ELF-1 (cell line): ENCODE measurements around the gene RNF40.
A peak's percentile ranks its signal among the peaks of the same experiment; 100 is the strongest.
"Not testable (repeated sequence)": the region's sequence is repeated elsewhere in the genome, so short reads cannot be mapped to it uniquely, and the experiment has no call there.

Experiments used
- DNase-seq: peaks from one replicate; pipeline ENCODE4 v3.0.0-alpha.2; 2016; ENCODE audit warnings: low read depth, low spot score

Gene RNF40

DNA sequence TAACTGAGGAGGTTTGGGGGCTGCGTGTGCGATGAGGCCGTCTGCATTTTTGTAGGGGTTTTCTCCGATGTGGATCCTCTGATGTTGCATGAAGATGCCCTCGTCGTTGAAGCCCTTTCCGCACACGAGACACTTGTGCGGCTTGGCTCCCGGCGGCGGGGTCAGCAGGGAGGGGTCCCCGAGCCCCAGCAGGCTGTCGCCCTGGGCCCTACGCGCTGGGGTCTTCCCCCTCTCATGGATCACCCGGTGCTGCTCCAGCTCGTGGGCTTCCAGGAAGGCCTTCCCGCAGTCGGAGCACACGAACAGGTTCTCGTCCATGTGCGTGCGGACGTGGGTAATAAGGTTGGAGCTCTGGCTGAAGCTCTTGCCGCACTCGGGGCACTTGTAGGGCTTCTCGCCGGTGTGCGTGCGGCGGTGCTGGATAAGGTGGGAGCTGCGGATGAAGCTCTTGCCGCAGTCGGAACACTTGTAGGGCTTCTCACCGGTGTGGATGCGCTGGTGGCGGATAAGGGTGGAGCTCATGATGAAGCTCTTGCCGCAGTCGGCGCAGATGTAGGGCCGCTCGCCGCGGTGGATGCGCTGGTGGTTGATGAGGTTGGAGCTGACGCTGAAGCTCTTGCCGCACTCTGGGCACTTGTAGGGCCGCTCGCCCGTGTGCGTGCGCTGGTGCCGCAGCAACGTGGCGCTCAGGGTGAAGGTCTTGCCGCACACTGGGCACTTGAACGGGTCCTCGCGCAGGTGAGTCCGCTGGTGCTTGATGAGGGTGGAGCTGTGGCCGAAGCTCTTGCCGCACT is 20.6 kb downstream of the RNF40 start:
- no peak for DNase-seq

- no peak for DNase-seq
These were observed 21.4 kb downstream of the RNF40 start for GRCh38 chr16:30783280-30784109.

- DNase-seq = no peak
These were observed 22.1 kb downstream of the RNF40 start for GRCh38 chr16:30784215-30784614.

DNA sequence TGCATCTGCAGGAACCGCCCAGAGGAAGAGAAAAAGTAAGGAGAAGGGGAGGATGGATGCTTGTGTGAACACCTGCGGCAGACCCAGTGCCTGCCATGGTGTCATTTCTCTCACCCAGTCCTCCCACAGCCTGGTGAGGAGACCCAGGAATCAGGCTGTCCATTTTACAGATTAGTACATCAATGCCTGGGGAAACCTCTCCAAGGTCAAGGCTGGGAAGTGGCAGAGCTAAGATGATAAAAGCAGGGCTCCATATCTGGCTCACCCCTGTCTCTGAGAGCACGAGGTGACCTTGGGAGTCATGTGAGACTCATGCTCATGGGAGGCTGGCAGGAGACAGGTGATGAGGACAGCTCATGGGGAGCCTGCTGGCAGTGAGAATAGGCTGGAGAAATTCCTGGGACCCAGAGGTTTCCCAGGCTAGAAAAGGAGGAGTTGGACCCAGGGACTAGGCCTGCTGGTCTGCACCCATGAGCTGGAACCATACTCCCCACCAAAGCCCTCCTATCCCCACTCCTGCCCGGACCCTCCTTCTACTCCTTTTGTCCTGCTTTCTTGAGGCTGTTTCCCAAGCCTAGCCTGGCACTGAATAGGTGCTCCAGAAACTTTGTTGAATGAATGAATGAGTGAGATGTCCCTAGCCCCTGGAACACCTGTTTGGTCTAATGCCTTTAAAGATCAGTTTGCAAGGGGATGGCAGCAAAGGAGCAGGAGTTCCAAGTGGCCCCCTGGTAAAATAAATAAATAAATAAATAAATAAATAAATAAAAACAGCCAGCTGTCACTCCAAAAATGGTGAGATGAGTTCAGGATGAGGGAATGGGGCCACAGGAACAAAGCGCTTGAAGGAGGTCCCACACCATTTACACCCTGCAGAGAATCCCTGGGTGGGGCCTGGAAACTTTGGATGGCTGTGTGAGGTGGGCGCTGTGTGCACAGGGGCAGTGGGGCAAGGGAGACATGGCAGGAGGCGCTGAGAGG is 23.3 kb downstream of the RNF40 start:
- DNase-seq = no peak

DNA sequence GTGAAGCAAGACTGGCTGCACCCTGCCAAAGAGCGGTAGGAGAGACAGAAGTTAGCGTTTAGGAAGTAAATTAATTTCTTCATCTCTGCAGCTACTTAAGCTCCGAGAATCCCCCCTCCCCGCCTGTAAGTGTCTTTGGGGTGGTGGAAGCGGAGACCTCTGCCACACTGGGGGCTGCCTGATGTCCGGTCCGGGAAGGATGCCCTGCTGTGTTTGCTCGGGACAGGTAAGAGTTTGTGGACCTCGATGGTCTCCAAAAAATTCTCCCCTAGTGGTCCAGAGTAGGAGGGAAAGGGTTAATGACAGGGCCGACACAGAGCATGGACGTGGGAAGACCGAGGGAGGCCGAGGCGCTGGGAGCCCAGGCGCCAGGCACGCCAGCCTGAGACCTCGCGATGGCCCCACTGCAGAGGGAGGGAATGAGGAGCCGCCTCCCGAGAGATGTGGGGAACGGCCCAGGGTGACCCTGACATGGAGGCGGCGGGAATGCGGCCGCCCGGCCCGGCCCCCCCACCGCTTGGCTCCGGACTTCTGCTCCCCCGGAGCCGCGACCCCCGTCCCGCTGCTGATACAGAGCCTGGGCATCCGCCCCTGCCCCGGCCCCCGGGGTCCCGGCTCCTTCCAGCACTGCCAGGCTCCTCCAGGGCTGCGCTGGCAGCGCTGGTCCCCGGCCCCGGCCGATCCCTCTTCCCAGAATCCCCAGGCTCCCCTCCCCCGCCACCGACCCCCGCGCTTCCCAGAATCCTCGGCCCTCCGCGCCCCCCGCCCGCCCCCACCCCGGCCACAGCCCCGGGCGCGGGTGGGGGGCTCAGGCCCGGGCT is 24.2 kb downstream of the RNF40 start:
- DNase-seq = peak; percentile 46

DNA sequence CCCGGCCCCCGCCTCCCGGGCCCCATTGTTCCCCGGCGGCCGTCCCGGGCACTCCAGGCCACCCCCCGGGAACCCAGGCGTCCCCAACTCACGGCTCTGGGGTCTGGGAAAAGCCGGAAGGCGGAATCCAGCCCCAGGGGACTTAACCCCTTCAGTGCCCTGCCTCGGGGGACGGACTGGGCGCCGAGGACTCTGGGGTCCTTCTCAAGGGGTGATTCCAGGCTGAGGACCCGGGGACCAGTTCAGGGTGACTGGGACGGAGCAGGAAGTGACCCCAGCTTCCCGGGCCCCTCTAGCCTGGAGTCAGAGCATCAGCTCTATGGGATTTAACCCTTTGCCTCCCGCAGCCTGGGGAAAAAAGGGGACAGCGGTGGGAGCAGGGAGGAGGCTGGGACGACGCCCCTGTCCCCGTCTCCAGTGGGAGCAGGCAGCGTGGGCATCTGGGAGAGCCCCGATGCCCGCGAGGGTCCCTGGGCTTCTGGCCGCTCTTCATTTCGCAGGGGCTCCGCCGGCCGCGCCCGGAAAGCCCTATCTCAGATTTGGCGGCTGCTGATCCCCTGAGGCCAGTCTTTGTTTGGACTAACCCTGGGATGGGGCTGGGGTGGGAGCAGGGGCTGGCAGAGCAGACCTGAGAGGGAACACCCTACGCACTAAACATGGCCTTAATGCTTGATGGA is 25.0 kb downstream of the RNF40 start, which contains the start of gene ZNF629:
Gene ZNF629 (minus strand): TSS at position 270 of the 677 bp plus-strand sequence. CDS start 2,723 bp downstream, outside the sequence.
- DNase-seq = peak; percentile 77

DNA sequence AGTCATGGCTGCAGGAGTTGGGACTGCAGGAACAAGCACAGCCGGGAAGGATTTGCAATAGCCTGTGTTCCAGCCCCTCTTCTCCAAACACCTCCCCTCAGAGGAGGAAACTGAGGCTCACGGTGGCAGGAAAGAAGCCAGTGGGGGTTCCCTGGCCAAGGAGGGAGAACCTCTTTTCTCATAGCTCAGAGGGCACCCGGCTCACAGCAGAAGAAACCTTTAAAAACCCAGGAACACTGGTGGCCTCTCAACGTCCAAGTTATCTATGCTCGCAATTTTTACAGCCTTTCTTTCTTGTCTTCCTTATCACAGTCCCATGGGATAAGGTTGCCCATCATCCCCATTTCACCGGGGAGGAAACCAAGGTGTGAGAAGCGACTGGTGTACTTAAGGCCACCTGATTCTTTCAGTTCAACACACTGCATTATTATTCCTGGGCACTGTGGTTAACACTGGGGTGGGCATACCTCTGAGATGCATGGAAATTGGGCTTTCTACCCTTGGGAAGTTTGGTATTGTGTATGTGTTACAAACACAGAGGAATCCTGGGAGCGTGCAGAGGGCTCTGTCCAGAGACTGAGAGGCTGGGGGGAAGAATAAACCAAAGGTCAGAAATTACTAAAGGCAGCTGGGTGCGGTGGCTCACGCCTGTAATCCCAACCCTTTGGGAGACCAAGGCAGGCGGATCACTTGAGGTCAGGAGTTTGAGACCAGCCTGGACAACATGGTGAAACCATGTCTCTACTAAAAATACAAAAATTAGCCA is 25.7 kb downstream of the RNF40 start:
- no peak for DNase-seq

GRCh38 chr16:30793508-30794069 is 31.5 kb downstream of the RNF40 start:
- no peak for DNase-seq

DNA sequence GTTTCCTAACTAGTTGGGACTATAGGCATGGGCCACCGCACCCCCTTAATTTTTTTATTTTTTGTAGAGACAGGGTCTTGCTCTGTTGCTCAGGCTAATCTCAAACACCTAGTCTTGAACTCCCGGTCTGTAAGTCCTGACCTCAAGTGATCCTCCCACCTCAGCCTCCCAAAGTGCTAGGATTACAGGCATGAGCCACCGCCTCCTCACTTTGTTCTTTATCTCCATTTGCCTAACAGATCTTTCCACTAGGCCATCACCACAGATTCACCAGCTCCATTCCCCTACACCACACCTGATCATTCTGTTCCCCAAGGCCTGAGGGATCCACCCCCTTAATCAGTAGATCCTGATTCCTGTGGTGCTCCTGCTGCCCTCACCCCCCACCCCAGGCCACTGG is 32.5 kb downstream of the RNF40 start:
- no peak for DNase-seq

DNA sequence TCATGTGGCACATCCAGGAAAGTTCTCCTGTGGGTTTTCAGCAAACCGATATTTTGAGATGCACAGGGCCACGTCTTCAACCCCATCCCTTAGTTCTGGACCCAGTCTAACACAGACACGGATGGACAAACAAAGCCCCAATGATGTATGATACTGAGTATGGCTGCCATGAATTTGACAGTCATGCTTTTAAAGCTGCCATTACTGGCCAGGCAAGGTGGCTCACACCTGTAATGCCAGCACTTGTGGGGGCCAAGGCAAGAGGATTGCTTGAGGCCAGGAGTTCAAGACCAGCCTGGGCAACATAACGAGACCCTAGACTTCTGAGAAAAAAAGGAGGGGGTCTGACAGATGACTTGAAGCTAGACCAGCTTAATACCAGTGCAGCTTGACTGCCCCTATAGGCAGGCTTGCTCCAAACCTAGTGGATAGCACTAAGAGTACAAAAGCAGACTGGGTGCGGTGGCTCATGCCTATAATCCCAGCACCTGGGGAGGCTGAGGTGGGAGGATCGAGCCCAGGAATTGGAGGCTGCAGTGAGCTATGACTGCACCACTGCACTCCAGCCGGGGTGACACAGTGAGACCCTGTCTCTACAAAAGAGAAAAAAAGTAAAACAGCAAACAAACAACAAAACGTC is 35.7 kb downstream of the RNF40 start:
- DNase-seq = no peak

DNA sequence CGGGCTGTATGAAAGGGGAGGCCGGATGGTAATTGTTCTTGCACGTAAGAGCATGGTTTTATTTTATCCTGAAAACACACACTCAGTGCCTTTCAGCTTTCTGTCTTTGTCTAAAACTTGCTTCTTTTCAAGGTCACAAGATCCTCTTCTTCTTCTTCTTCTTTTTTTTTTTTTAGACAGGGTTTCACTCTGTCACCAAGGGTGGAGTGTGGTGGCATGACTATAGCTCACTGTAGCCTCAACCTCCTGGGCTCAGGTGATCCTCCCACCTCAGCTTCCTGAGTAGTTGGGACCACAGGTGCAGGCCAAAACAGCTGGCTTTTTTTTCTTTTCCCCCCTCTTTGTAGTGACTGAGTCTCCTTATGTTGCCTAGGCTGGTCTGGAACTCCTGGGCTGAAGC is 40.8 kb downstream of the RNF40 start:
- DNase-seq = no peak

- no peak for DNase-seq
These were observed 42.9 kb downstream of the RNF40 start for GRCh38 chr16:30805056-30805369.

- DNase-seq = peak; percentile 85
These were observed 43.4 kb downstream of the RNF40 start for GRCh38 chr16:30805370-30806169.

DNA sequence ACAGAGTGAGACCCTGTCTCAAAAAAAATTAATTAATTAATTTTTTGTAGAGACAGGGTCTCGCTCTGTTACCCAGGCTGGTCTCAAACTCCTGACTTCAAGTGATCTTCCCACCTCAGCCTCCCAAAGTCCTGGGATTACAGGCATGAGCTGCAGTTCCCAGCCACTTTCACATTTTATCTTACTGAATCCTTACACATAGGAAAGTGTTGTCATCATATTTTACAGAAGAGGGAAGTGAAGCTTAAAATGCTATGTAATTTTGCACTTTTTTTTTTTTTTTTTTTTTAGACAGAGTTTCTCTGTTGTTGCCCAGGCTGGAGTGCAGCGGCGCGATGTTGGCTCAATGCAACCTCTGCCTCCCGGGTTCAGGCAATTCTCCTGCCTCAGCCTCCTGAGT is 46.0 kb downstream of the RNF40 start:
- DNase-seq = no peak

DNA sequence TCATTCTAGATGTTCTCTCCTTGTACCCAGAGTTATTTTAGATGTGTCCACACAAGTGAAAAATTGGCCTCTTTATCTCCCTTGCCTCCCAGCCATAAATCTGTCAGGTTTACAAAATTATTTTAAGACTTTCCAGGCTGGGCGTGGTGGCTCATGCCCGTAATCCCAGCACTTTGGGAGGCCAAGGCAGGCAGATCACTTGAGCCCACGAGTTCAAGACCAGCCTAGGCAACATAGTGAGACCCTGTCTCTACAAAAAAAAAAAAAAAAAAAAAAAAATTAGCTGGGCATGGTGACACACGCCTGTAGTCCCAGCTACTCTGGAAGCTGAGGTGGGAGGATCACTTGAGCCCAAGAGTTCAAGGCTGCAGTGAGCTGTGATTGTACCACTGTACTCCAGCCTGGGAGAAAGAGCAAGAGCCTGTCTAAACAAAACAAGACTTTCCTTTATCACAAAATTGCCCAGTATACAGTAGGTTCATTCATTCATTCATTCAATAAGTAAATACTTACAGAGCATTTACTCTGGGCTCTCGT is 46.8 kb downstream of the RNF40 start:
- not testable (repeated sequence) for DNase-seq

DNA sequence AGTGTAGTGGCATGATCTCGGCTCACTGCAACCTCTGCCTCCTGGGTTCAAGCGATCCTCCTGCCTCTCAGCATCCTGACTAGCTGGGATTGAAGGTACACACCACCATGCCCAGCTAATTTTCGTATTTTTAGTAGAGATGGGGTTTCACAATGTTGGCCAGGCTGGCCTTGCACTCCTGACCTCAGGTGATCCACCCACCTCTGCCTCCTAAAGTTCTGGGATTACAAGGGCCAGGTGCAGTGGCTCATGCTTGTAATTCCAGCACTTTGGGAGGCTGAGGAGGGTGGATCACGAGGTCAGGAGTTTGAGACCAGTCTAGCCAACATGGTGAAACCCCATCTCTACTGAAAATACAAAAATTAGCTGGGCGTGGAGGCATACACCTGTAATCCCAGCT is 47.6 kb downstream of the RNF40 start:
- not testable (repeated sequence) for DNase-seq

- DNase-seq = no peak
These were observed 51.7 kb downstream of the RNF40 start for GRCh38 chr16:30813821-30814189.

DNA sequence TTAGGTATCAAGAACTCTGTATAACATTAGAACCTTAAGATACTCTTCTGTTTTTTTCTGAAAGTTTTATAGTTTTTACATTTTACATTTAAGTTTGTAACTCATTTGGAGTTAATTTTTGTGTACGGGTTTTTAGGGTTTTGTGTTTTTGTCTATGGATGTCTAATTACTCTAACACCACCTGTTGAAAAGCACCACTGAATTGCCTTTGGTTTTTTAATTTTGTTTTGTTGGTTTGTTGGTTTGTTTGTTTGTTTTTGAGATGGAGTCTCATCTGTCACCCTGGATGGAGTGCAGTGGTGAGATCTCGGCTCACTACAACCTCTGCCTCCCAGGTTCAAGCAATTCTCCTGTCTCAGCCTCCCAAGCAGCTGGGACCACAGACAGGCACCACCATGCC is 54.6 kb downstream of the RNF40 start:
- no peak for DNase-seq
